Measurements from ENCODE around the gene CDC40.

CDC40 gene

DNA sequence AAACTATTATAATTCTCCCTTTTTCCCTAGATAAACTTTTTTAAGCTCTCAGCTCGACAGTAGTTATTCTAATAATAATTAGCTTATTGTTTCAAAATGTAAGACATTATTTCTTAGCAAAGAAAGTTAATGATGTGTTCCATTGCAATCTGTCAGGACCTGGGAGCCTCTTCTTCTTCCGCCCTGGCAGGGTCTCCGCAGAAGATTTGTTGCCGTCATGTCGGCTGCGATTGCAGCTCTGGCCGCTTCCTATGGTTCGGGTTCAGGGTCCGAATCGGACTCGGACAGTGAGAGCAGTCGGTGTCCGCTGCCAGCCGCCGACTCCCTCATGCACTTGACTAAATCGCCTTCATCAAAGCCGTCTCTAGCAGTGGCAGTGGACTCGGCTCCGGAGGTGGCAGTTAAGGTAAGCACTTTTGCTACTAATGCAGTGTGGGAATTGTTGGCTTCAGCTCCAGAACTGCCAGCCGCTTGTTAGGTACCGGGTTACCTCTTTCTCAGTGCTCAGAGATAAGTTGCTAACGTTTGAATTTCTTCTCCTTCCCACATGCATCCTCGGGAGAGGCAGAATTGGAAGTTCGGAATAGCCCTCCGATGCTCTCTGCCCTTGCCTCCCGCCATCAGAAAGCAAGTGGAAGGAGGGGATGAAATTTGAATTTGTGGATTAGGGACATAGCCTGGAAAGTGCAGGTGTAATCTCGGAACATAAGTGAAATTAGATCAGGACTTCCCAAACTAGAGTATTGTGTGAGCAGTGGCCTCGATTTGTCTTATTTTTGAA, at the start of gene CDC40:
Gene CDC40 (plus strand): TSS at position 200 of the 781 bp plus-strand sequence. CDS start 18 bp downstream, at position 218.
- DNase-seq: no peak

- DNase-seq: no peak
Measured at GRCh38 chr6:110137924-110138887, 42.0 kb upstream of the CDC40 start.

DNA sequence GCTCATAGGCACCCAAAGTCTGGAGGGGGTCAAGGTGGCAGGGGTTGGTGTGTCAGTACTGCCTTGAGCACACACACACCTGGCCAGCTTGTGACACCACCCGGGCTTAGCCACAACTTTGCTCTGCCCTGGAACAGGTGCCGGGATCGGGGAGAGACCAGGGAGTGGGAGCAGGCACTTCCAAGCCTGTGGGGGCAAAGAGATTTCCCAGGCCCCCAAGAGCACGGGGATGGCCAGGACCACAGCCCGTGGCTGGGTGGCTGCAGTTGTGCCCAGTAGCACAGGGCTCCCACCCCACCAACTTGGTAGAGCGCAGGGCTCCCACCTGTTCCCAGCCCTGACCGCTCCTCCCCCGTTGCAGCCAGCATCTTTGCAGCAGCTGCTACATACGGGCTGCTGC, 41.2 kb upstream of the CDC40 start:
- no peak for DNase-seq

- DNase-seq: no peak
Measured at GRCh38 chr6:110140650-110141049, 39.6 kb upstream of the CDC40 start.

GRCh38 chr6:110147870-110148269, 32.4 kb upstream of the CDC40 start:
- no peak for DNase-seq

DNA sequence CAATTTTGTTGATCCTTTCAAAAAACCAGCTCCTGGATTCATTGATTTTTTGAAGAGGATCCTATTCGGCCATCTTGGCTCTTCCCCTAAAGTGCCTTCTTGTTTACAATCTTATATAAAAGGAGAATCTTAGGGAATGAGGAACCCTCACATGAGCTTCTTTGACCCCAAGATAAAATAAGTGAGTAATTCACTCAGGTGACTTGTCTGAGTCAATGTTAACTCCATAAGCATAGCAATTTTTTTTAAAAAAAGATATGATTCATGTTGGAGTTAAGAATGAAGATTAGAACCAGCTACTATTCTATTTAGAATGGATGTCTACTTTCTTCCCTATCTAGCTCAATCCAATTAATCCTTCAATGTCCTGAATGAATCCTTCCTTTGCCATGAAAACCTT, 21.7 kb upstream of the CDC40 start:
- no peak for DNase-seq

- no peak for DNase-seq
Measured at GRCh38 chr6:110170081-110170480, 10.1 kb upstream of the CDC40 start.

GRCh38 chr6:110173506-110174132, 6.6 kb upstream of the CDC40 start:
- DNase-seq: no peak

DNA sequence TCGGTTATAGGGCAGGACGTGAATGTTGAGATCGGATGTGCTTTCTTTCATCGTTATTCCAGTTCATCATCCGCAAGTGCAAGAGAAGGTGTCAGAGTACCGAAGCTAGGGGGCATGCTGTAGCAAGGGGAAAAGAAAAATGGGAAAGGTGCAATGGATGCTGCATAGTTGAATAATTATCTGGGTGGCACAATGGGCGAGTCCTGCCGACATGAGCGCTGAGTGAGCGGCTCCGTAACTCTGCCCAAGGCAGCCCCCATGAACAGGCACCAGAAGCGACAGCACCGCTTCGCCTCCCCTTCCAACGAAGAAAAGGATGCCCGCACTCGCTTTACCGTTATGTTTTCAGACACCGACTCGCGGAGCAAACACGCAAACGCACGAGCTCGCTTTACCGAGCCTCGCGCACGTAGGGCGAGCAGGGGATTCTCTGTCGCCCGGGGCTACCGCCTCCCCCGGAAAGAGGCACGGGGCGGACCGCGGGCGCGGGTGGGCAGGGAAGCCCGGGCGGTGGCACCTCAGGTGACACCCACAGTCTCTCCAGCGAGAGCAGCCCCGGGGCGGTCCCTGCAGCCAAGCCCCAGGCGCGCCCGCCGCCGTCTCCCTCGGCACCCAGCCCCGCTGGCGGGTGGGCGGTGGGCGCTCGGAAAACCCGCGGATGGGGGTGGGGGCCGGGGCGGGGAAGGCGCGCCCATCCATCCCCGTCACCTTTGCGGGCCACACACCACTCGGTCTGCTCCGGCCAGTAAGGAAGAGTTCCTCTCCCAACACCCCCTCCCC, 1.4 kb upstream of the CDC40 start:
- DNase-seq: peak; percentile 71 to 79

DNA sequence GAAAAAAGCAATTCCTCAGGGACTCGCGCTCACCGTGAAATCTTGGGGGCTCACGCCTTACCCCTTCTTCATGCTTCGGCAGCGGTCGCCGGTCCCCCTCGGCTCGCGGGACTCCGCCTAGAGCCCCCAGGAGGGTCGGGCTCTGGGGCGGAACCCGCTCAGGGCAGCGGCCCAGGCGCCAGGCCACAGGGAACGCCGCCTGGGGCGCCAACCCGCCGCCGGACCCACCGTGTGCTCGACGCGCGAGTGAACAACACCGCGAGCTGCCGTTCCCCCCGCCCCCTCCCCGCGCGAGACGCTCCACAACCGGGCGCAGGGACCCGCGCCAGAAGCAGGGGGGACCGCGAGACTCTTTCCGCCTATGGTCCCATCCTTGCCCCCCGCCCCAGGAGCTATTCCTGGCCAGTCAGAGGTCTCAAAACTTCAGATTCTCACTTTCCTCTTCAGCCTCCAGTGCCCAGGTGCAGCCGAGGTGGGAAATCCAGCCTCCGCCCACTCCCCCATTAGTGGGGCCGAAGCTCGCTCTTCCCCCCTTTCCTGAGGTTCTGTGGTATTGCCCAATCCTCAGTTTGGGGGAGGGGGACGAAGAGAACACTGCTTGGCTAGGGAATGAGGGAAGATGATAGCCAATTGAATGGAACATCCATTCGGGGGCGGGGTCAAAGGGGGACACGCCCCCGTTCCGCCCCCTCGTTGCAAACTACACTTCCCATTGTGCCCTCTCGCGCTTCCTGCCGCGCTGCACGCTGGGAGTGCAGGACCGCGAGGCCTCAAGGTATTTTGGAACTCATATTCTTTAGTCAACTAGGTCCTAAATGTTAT, 610 bp upstream of the CDC40 start, which contains the start of gene WASF1:
Gene WASF1 (minus strand): TSS at position 265 of the 822 bp plus-strand sequence. CDS start 52,069 bp downstream, outside the sequence.
- peak; percentile 92 to 93 for DNase-seq

DNA sequence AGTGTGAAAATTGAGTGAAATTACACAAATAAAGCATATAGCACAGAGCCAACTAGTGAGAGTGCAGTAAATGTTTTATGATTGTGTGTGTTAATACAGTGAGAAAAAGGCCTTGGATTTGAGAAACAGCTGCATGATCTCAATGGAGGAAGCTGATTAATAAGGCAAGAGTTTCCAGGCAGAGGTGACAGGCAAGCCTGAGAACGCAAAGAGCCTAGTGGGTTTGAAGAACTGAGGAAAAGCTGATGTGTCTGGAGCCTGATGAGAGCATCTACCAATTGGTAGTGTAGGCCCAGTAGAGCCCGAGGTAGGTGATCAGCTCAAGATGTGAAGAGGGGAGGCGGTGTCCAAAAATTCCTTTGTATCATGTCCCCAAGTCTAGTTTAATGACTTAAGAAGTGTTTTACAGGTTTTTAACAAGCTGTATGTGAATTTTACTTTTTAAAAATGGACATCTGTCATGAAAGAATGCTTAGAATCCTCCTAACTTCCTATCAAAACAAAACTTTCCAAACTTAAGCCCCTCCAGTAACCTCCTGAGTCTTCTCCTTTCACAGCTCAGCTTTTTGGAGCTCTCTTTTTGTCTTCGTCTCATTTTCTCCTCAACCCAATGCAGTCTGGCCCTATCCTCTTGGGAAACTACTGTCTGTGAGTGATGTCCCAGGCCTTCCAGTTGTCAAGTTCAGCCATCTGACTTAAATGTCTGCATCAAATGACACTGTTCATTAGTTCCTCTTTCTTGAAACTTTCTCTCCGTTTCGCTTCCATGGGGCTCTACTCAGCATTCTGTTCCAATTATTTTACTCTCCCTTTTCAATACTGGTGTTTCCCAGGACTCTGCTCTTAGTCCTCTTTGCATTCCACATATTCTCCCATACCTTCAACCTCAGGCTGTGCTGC, 1.2 kb downstream of the CDC40 start:
- peak in 1 of 2 donors; percentile 2 for DNase-seq

- DNase-seq: no peak
Measured at GRCh38 chr6:110183292-110183885, 3.2 kb downstream of the CDC40 start.

- DNase-seq: no peak
Measured at GRCh38 chr6:110185879-110186278, 5.7 kb downstream of the CDC40 start.

- DNase-seq: no peak
Measured at GRCh38 chr6:110188791-110189190, 8.6 kb downstream of the CDC40 start.

- DNase-seq: no peak
Measured at GRCh38 chr6:110190726-110191125, 10.5 kb downstream of the CDC40 start.

- DNase-seq: no peak
Measured at GRCh38 chr6:110191477-110191876, 11.2 kb downstream of the CDC40 start.

GRCh38 chr6:110195639-110196038, 15.4 kb downstream of the CDC40 start:
- no peak for DNase-seq

GRCh38 chr6:110196874-110197273, 16.6 kb downstream of the CDC40 start:
- no peak for DNase-seq

GRCh38 chr6:110198561-110198960, 18.3 kb downstream of the CDC40 start:
- no peak for DNase-seq

Data from CD4-positive, alpha-beta T cell treated with Interleukin-1 beta for 1 hour (primary cell).